ENCODE data around the gene CNTD1. TPM values are rescaled to one million over a fixed set of nuclear protein-coding genes. Genes with fewer than 3 reads are reported as not detected.
"Not testable (repeated sequence)": the region's sequence is repeated elsewhere in the genome, so short reads cannot be mapped to it uniquely, and the experiment has no call there.

Gene CNTD1
- total RNA-seq, 6 experiments from 2014 or later = 0.19 TPM; not detected in 5

DNA sequence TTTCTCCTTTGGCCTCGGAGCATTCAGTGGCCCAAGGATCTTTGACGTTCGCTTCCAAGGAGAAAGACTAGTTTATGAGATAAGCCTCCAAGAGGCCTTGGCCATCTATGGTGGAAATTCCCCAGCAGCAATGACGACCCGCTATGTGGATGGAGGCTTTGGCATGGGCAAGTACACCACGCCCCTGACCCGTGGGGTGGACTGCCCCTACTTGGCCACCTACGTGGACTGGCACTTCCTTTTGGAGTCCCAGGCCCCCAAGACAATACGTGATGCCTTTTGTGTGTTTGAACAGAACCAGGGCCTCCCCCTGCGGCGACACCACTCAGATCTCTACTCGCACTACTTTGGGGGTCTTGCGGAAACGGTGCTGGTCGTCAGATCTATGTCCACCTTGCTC is 53.7 kb downstream of the CNTD1 start:
- Mint-ChIP-seq H3K27ac (no peak overlapping the region), H3K4me3 (no peak overlapping the region), H3K9me3 (no peaks in the 10 kb centered on the region), H3K36me3 (ENCODE audit: low read depth) (no peaks in the 10 kb centered on the region), H3K27me3 (ENCODE audit: insufficient read depth) (peaks cover 18% of the 10 kb centered on the region), H3K4me1 (ENCODE audit: low read depth) (no peaks in the 10 kb centered on the region)
- no peak for DNase-seq
- TF ChIP-seq, protein P1, sequence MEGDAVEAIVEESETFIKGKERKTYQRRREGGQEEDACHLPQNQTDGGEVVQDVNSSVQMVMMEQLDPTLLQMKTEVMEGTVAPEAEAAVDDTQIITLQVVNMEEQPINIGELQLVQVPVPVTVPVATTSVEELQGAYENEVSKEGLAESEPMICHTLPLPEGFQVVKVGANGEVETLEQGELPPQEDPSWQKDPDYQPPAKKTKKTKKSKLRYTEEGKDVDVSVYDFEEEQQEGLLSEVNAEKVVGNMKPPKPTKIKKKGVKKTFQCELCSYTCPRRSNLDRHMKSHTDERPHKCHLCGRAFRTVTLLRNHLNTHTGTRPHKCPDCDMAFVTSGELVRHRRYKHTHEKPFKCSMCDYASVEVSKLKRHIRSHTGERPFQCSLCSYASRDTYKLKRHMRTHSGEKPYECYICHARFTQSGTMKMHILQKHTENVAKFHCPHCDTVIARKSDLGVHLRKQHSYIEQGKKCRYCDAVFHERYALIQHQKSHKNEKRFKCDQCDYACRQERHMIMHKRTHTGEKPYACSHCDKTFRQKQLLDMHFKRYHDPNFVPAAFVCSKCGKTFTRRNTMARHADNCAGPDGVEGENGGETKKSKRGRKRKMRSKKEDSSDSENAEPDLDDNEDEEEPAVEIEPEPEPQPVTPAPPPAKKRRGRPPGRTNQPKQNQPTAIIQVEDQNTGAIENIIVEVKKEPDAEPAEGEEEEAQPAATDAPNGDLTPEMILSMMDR (IDR thresholded peaks at IDR 0.05) = no peak

DNA sequence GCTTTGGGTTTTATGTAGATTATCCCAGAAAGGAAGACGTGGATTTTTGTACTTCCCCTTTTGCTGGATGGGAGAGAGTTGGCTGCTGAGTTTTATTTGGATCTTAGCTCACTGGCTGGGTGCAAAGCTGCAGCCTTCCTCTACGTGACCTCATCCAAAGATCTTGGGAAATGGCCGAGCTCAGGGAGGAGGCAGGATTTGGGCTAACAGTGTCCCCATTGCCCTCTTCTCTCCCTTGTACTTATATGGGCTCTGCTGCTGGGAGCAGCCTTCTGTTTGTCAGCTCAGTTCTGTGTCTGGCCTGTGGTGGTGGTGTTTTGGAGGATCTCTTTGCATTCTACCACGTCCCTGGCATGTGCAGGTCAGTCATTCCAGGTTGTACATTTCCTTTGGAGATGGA is 54.3 kb downstream of the CNTD1 start:
- Mint-ChIP-seq H3K9me3 (no peaks in the 10 kb centered on the region), H3K4me1 (ENCODE audit: low read depth) (no peaks in the 10 kb centered on the region), H3K27me3 (ENCODE audit: insufficient read depth) (peaks cover 18% of the 10 kb centered on the region), H3K36me3 (ENCODE audit: low read depth) (no peaks in the 10 kb centered on the region), H3K27ac (no peak overlapping the region), H3K4me3 (no peak overlapping the region)
- TF ChIP-seq, protein P1 (IDR thresholded peaks at IDR 0.05) = no peak
- no peak for DNase-seq

DNA sequence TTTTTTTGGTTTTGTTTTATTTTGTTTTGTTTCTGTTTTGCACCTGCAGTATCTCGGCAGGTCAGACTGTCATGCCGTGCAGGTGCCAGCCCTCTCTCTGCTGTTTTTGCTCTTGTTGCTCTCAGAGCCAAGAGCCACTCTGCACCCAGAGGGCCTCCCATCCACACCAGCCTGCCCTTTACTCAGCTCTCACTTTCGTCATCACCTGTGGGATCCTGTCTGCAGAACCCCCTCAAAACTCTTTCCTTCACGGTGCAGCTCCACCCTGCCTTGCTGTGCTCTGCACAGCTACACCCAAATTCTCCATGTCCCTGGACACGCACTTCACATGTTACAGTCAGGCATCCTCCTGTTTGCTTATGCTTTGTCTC is 54.9 kb downstream of the CNTD1 start:
- Mint-ChIP-seq H3K36me3 (ENCODE audit: low read depth) (no peaks in the 10 kb centered on the region), H3K27ac (no peak overlapping the region), H3K4me1 (ENCODE audit: low read depth) (no peaks in the 10 kb centered on the region), H3K9me3 (no peaks in the 10 kb centered on the region), H3K4me3 (no peak overlapping the region), H3K27me3 (ENCODE audit: insufficient read depth) (peaks cover 18% of the 10 kb centered on the region)
- no peak for DNase-seq
- TF ChIP-seq, protein P1 (IDR thresholded peaks at IDR 0.05) = no peak

DNA sequence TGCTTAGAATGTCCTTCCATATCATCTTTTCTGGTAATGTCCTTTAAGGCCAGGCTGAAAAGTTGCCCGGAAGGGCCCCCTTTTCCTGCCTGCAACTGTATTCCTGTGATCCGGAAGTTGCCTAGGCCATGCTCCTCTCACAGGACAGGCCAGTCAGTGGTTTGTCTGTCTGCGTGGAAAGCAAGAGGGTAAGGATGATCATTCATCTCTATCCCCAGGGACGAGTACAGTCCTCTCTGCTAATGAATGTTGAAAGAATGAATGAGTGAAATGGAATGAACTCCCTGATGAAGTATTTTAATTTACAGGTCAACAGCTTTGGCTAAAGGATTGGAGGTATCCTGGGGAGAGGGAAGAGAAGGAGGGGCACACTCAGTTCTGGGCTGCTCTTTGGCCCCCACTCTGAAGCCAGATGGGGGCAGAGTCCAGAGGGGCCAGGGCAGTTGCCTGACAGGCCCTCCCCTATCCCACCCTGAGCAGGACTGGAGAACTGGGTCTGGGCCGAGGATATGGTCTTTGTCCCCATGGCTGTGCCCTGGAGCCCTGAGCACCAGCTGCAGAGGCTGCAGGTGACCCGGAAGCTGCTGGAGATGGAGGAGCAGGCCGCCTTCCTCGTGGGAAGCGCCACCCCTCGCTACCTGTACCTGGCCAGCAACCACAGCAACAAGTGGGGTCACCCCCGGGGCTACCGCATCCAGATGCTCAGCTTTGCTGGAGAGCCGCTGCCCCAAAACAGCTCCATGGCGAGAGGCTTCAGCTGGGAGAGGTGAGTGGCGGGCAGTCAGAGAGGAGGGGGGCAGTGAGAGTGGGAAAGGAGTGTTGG is 55.5 kb downstream of the CNTD1 start:
- Mint-ChIP-seq H3K27me3 (ENCODE audit: insufficient read depth) (peaks cover 21% of the 10 kb centered on the region), H3K27ac (no peak overlapping the region), H3K4me3 (no peak overlapping the region), H3K9me3 (no peaks in the 10 kb centered on the region), H3K4me1 (ENCODE audit: low read depth) (no peaks in the 10 kb centered on the region), H3K36me3 (ENCODE audit: low read depth) (no peaks in the 10 kb centered on the region)
- DNase-seq = no peak
- TF ChIP-seq, protein P1 (IDR thresholded peaks at IDR 0.05) = no peak

DNA sequence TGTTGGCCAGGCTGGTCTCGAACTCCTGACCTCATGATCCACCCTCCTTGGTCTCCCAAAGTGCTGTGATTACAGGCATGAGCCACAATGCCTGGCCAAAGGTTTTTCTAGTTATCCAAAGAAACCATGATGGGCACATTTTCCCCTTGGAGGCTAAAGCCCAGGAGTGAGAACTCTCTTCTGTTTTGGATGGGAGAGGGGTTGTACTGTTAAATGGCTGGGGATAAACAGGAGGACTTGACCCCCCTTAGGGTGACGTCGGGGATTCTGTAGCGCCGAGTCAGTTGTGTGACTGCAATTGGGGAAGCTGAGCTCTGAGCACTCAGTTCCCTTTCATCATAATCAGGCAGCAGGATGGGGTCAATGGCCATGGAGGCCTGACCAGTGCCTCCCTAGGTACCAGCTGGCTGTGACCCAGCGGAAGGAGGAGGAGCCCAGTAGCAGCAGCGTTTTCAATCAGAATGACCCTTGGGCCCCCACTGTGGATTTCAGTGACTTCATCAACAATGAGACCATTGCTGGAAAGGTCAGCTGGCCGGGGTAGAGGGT is 56.5 kb downstream of the CNTD1 start:
- H3K27ac Mint-ChIP-seq = no peak overlapping the region
- H3K36me3 Mint-ChIP-seq (ENCODE audit: low read depth) = no peaks in the 10 kb centered on the region
- no peaks in the 10 kb centered on the region for H3K9me3 Mint-ChIP-seq
- no peak for DNase-seq
- TF ChIP-seq, protein P1 (IDR thresholded peaks at IDR 0.05) = no peak
- no peaks in the 10 kb centered on the region for H3K4me1 Mint-ChIP-seq (ENCODE audit: low read depth)
- H3K27me3 Mint-ChIP-seq (ENCODE audit: insufficient read depth) = peaks cover 27% of the 10 kb centered on the region
- H3K4me3 Mint-ChIP-seq = no peak overlapping the region

DNA sequence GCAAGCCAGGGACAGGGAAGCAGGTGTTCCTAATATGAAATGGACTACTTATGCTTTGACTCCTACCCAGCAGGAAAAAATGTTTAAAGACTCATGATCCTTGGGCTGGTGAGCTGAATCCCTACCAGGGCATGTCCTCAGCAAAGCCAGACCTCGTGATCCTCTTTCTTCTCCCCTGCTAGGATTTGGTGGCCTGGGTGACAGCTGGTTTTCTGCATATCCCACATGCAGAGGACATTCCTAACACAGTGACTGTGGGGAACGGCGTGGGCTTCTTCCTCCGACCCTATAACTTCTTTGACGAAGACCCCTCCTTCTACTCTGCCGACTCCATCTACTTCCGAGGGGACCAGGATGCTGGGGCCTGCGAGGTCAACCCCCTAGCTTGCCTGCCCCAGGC is 57.4 kb downstream of the CNTD1 start:
- not testable (repeated sequence) for H3K4me3 Mint-ChIP-seq; DNase-seq; H3K36me3 Mint-ChIP-seq (ENCODE audit: low read depth); H3K27ac Mint-ChIP-seq; H3K4me1 Mint-ChIP-seq (ENCODE audit: low read depth); H3K9me3 Mint-ChIP-seq
- H3K27me3 Mint-ChIP-seq (ENCODE audit: insufficient read depth) = peaks cover 30% of the 10 kb centered on the region

DNA sequence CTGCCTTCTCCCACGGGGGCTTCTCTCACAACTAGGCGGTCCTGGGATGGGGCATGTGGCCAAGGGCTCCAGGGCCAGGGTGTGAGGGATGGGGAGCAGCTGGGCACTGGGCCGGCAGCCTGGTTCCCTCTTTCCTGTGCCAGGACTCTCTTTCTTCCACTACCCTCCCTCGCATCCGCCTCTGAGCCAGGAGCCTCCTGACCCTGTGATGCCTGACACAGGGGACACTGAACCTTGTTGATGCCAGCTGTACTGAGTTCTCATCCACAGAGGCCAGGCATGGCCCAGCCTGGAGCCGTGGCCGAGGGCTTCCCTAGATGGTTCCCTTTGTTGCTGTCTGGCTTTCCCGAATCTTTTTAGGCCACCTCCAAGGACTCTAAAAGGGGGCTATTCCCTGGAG is 57.9 kb downstream of the CNTD1 start:
- H3K27ac Mint-ChIP-seq; H3K4me3 Mint-ChIP-seq; DNase-seq; H3K9me3 Mint-ChIP-seq; H3K36me3 Mint-ChIP-seq (ENCODE audit: low read depth); H3K4me1 Mint-ChIP-seq (ENCODE audit: low read depth): not testable (repeated sequence)
- peaks cover 31% of the 10 kb centered on the region for H3K27me3 Mint-ChIP-seq (ENCODE audit: insufficient read depth)

Data from HFFc6 (cell line).